GM10847 (cell line): ENCODE data around the gene GIN1.
A peak's percentile ranks its signal among the peaks of the same experiment; 100 is the strongest.

ENCODE experiments used
- POLR2A ChIP-seq: IDR thresholded peaks from 2 replicates; pipeline ENCODE4 v1.6.1; 2011; ENCODE audit not compliant: insufficient read length; ENCODE audit errors: extremely low read depth

The GIN1 gene

DNA sequence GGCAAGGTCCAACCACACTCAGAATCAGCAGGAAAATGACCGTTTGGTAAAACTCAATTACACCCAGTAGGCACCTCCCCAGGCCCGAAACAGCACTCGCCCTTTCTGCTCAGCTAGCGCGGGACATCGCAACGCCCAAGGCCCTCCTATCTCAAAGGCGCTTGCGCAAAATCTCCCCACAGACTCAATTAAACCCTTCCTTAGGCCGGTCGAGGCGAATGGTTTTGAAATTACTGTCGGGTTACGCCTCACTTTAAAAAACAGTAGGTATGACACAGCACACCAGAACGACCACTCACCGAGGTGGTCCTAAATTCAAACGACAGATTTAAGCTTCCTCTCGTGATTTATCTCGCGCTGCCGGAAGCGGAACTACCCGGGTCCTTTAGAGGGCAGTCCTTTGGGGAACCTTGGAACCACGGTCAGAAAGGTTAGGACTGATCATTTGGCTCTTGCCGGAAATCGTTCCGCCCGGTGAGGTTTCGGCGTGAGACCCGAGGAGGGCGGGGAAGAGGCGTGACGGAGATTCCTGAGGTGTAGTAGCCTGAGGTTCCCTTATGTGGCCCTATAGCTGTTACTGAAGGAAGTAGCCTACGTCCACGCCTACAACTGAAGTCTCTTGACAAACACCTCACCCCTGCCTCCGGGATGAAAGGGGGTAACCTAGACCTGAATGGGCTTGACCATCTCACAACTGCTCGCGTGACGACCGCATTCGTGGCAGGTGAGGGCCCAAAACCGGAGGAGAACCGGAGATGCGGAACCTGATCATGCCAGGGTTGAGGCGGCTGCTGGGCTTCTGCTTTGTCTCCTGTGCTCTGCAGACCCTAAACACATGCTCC is at the start of gene GIN1, which contains the start of gene PPIP5K2:
Gene GIN1, minus strand, starts transcription at position 374 of the 842 bp plus-strand sequence. CDS start 11,431 bp downstream, outside the sequence.
Gene PPIP5K2, plus strand, starts transcription at position 537 of the 842 bp plus-strand sequence. CDS start 9,289 bp downstream, outside the sequence.
- peak; percentile 72 for TF ChIP-seq POLR2A

DNA sequence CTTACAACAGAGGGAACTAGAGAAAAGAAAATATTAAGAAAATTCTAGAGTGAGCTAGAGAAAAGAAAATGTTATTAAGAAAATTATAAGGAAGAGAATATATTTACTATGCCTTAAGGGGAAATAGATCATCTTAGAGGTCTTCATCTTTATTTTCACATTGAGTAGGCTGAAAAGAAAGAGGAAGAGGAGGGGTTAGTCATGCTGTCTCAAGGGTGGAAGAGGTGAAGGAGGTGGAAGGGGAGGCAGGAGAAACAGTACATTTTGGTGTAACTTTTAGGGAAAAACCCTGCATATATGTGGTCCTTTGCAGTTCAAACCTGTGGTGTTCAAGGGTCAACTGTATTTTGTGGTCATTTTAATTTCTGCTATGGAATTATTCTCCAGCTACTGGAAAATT is 46.8 kb upstream of the GIN1 start:
- no peak for TF ChIP-seq POLR2A

DNA sequence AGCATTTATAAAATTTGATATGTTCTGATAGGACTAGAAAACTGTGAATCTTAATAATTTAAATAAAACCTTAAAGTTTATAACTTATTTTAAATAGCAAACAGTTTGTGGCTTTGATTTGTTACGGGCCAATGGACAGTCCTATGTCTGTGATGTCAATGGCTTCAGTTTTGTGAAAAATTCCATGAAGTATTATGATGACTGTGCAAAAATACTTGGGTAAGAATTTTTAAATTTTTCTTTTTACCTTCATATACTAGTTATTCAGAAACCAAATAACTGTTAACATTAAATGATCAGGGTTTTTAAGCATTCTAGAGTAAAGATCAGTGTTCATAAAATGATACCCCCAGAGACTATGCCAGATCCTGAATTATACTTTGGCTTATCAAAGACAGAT is 31.2 kb upstream of the GIN1 start:
- no peak for TF ChIP-seq POLR2A

DNA sequence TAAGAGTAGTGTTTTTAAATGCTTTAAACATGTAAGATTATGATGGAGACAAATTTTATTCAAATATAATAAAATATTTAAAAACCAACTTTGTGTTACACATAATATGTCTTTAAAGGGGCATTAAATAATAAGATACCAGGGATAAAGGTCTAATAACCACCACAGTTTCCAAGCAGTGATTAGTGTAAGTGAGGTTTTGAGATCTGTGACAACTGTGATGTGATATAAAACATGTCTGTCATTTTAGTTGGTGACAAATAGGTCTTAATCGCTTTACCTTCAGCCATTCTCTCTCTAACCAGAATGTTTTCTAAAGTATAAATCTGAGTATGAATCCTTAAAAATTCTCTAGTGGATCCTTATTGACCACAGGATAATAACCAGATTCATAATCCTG is 28.3 kb upstream of the GIN1 start:
- TF ChIP-seq POLR2A = no peak

- TF ChIP-seq POLR2A = no peak
These were observed 25.3 kb upstream of the GIN1 start for GRCh38 chr5:103145196-103145595.

DNA sequence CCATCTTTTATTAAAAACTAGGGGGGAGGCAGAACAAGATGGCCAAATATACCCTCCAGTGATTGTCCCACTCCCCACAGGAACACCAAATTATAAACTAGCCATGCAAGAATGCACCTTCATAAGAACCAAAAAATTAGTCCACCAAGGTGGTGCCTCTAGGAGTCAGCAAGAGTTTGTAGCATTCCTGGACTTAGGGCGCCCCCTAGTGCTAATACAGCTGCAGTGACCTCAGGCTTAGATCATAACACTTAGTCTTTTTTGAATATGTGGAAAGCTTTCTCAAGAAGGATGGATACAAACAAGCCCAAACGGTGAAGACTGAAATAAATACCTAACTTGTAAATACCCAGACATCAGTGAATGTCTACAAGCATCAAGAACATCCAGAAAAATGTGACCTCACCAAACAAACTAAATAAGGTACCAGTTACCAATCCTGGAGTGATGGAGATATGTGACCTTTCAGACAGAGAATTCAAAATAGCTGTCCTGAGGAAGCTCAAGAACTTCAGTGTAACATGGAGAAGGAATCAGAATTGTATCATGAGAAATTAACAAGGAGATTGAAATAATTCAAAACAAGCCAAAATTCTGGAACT is 19.4 kb upstream of the GIN1 start:
- no peak for TF ChIP-seq POLR2A

GRCh38 chr5:103138202-103138690 is 18.3 kb upstream of the GIN1 start:
- TF ChIP-seq POLR2A = no peak

DNA sequence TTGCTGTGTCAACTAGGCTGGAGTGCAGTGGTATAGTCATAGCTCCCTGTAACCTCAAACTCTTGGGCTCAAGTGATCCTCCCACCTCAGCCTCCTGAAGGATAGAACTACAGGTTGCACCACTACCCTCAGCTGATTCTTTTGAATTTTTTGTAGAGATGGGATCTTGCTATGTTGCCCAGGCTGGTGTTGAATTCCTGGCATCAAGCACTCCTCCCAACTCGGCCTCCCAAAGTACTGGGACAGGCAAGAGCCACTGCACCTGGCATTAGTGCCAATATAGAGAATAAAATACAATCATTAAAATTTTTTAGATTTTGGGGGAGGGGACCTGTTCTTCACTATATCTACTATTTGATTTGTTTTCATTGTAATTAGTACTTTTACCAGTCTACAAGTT is 15.5 kb upstream of the GIN1 start:
- no peak for TF ChIP-seq POLR2A

DNA sequence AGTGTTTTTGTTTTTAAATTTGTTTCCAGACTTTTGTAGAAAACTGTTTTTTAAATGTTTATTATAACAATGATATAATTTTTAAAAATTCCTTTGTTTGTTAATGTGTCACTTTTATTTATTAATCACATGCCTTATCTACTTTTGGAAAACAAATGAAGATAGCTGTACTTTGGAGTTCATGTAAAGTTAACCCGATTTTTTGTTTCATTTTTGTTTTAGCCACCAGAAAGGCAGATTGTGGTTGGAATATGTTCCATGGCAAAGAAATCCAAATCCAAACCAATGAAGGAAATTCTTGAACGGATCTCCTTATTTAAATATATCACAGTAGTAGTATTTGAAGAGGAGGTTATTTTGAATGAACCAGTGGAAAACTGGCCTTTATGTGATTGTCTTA is 13.3 kb upstream of the GIN1 start:
- TF ChIP-seq POLR2A = no peak

- no peak for TF ChIP-seq POLR2A
These were observed 12.7 kb upstream of the GIN1 start for GRCh38 chr5:103132684-103133083.

DNA sequence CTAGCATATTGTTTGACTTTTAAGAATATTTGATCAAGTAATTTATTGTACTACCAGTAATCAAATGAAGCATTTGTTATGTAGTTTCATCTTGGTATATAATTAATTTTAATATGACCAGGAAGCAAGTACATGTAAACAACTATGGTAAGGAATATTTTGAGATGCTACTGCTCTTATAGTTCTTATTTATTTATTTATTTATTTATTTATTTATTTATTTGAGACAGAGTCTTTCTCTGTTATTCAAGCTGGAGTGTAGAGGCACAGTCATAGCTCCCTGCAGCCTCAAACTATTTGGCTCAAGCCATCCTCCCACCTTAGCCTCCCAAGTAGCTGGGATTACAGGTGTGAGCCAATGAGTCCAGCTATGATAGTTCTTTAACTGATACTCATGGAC is 8.3 kb upstream of the GIN1 start:
- no peak for TF ChIP-seq POLR2A

- no peak for TF ChIP-seq POLR2A
These were observed 7.4 kb upstream of the GIN1 start for GRCh38 chr5:103127292-103127817.

- TF ChIP-seq POLR2A = no peak
These were observed 6.6 kb upstream of the GIN1 start for GRCh38 chr5:103126557-103126956.

- no peak for TF ChIP-seq POLR2A
These were observed 2.3 kb upstream of the GIN1 start for GRCh38 chr5:103122242-103122641.

DNA sequence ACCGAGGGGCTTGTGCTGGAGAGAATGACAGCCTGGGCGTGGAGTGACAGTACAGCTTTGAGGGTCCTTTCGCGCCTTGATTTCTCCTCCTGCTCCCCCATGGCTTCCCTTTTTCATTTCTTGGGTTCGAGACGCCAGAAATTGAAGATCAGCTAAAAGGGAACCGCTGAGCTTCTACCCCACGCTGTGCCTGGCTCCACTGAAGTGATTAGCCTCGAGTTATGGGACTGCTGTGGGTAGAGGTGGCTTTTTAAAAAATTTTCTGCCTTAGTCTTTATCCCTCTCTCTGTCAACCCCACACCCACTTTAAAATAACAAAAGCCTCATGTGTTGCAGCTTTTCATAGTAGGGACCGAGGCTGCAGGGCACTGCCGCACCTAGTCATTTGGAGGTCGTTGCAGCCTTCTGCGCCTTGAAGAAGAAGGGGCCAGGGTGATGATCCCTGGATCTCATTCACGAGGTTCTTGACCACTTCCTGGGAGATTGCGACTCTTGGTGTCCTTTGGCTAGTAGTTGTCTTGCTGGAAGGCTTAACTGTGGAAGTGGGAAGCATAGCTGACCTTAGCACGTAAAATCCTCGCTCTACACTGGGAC is 766 bp upstream of the GIN1 start:
- TF ChIP-seq POLR2A = no peak

GRCh38 chr5:103119070-103119764 is 721 bp downstream of the GIN1 start:
- no peak for TF ChIP-seq POLR2A
